NB4 (cell line): Measurements from ENCODE around the gene CLTCL1.

Source experiments
- DNase-seq: peaks from one replicate; pipeline ENCODE4 v3.0.0; 2010; ENCODE audit warnings: low read depth
- H3K4me3 ChIP-seq: one replicate; pipeline ENCODE4 v1.5.1; 2011; ENCODE audit warnings: mild to moderate bottlenecking, low read depth, low read length, moderate library complexity
- CTCF ChIP-seq: IDR thresholded peaks from one replicate; pipeline ENCODE4 v1.5.1; 2012; ENCODE audit warnings: low read depth, low read length
- MAX ChIP-seq: IDR thresholded peaks from 2 replicates; pipeline ENCODE4 v1.6.1; 2011; ENCODE audit warnings: low read depth, low read length
- MYC ChIP-seq: IDR thresholded peaks from 2 replicates; pipeline ENCODE4 v1.6.1; 2011; ENCODE audit warnings: low read depth, low read length
- POLR2A ChIP-seq: IDR thresholded peaks from 2 replicates; pipeline ENCODE4 v1.6.1; 2011; ENCODE audit warnings: mild to moderate bottlenecking; ENCODE audit not compliant: insufficient read length; ENCODE audit errors: extremely low read depth

CLTCL1 gene

GRCh38 chr22:19136915-19137314 is 154.6 kb downstream of the CLTCL1 start:
- DNase-seq = no peak
- TF ChIP-seq MAX = no peak
- no peak for TF ChIP-seq CTCF
- no peak for TF ChIP-seq MYC
- TF ChIP-seq POLR2A = no peak

GRCh38 chr22:19134874-19135273 is 156.6 kb downstream of the CLTCL1 start:
- no peak for DNase-seq
- TF ChIP-seq POLR2A (no peak), CTCF (no peak), MYC (no peak), MAX (no peak)
- H3K4me3 ChIP-seq = no peak overlapping the region

More at GRCh38 chr22:19136915-19137314, 154.6 kb downstream of the CLTCL1 start:
- no peak overlapping the region for H3K4me3 ChIP-seq

GRCh38 chr22:19134176-19134831 is 157.2 kb downstream of the CLTCL1 start:
- no peak for TF ChIP-seq POLR2A
- no peak for TF ChIP-seq CTCF
- no peak for TF ChIP-seq MYC
- TF ChIP-seq MAX = no peak
- H3K4me3 ChIP-seq = no peak overlapping the region
- DNase-seq = no peak

- H3K4me3 ChIP-seq = no peak overlapping the region
- no peak for DNase-seq
- no peak for TF ChIP-seq MAX
- no peak for TF ChIP-seq POLR2A
- TF ChIP-seq CTCF = no peak
- TF ChIP-seq MYC = no peak
These were observed 158.0 kb downstream of the CLTCL1 start for GRCh38 chr22:19133561-19133960.

GRCh38 chr22:19132693-19133400 is 158.7 kb downstream of the CLTCL1 start:
- H3K4me3 ChIP-seq = no peak overlapping the region
- no peak for DNase-seq
- TF ChIP-seq MYC (no peak), CTCF (no peak), POLR2A (no peak), MAX (no peak)
